ENCODE results near the gene CLCN6.

The CLCN6 gene

DNA sequence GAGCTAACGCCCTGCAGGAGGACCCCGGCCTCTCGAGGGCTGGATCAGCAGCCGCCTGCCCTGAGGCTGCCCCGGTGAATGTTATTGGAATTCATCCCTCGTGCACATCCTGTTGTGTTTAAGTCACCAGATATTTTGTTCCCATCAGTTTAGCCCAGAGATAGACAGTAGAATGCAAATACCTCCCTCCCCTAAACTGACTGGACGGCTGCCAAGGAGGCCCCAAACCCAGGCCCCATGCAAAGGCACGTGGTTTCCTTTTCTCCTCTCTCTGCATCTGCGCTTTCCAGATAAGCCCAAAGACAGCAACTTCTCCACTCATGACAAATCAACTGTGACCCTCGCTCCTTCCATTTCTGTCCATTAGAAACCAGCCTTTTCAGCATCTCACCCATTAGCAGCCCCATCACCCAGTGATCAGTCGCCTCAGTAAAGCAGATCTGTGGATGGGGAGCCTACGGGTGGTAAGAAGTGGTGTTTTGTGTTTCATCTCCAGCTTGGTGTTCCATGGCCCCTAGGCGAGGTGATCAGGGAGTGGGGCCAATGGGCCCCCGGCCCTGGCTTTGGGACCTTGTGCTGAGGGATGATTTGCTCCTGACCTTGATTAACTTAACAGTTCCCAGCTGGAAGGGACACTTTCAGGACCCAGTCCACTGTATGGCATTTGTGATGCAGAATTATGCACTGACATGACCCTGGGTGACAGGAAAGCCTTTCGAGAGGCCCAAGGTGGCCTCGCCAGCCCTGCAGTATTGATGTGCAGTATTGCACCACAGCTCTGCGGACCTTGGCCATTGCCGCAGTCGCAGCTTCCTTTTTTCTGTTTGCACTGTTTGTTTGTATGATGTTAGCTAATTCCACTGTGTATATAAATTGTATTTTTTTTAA, 36.4 kb downstream of the CLCN6 start:
- Histone ChIP-seq H2AFZ (ENCODE audit: low read depth, low read length) (no peak overlapping the region), H3K27me3 (ENCODE audit: low read depth, low read length) (no peaks in the 10 kb centered on the region), H4K20me1 (ENCODE audit: insufficient read depth, low read length) (no peaks in the 10 kb centered on the region), H3K4me1 (ENCODE audit: low read length) (no peaks in the 10 kb centered on the region), H3K4me2 (ENCODE audit: low read length) (no peak overlapping the region), H3K79me2 (ENCODE audit: low read length) (no peaks in the 10 kb centered on the region), H3K9ac (ENCODE audit: low read length) (no peak overlapping the region), H3K36me3 (replicated peaks; ENCODE audit: low read depth, low read length) (peaks cover 14% of the 10 kb centered on the region), H3K4me3 (ENCODE audit: low read length) (no peak overlapping the region), H3K27ac (ENCODE audit: low read length) (no peak overlapping the region), H3K9me3 (ENCODE audit: insufficient read depth, low read length) (no peaks in the 10 kb centered on the region)
- TF ChIP-seq CTCF (IDR thresholded peaks at IDR 0.05; ENCODE audit: low read depth, low read length) (no peak), EZH2phosphoT487 (IDR thresholded peaks at IDR 0.05; ENCODE audit: low read depth) (no peak)

DNA sequence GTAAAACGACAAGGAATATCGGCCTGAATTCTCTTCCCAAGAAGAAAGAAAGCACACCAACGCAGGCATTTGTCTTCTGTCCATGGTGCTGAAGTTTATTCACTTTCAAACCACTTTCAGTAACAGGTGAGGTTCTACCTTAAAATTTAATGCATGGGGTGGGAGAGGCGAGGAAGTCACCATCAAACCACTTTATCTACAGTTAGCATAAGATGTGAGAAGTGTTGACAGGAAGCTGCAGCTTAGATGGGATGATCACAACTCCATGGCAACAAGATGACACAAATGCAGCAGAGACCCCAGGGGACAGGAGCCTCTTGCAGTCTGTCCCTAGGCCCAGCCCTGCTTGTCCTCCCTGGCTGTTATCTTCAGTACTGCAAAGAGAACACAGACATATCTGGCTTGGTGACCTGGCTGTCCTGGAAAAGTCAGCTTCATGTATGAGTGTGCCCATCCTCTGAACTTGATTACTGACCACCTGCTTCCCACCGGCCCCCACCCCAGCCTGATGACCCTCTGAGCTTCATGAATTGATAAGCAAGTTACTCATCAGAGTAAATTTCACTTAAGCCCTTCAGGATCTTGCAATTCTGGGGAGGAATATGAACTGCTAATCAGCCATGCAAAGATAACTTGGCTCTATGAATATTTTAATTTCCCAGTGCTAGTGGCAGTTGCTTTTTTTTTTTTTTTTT, 39.8 kb downstream of the CLCN6 start:
- H3K27me3 ChIP-seq (ENCODE audit: low read depth, low read length), result no peaks in the 10 kb centered on the region
- H3K79me2 ChIP-seq (ENCODE audit: low read length), result no peaks in the 10 kb centered on the region
- no peak overlapping the region for H3K4me3 ChIP-seq (ENCODE audit: low read length)
- H3K27ac ChIP-seq (ENCODE audit: low read length), result no peak overlapping the region
- no peaks in the 10 kb centered on the region for H4K20me1 ChIP-seq (ENCODE audit: insufficient read depth, low read length)
- peaks cover 11% of the 10 kb centered on the region for H3K36me3 ChIP-seq (replicated peaks; ENCODE audit: low read depth, low read length)
- H3K9me3 ChIP-seq (ENCODE audit: insufficient read depth, low read length), result no peaks in the 10 kb centered on the region
- H3K4me2 ChIP-seq (ENCODE audit: low read length), result no peak overlapping the region
- no peak overlapping the region for H2AFZ ChIP-seq (ENCODE audit: low read depth, low read length)
- H3K4me1 ChIP-seq (ENCODE audit: low read length), result no peaks in the 10 kb centered on the region
- TF ChIP-seq CTCF (IDR thresholded peaks at IDR 0.05; ENCODE audit: low read depth, low read length) (no peak), EZH2phosphoT487 (IDR thresholded peaks at IDR 0.05; ENCODE audit: low read depth) (no peak)
- no peak overlapping the region for H3K9ac ChIP-seq (ENCODE audit: low read length)

DNA sequence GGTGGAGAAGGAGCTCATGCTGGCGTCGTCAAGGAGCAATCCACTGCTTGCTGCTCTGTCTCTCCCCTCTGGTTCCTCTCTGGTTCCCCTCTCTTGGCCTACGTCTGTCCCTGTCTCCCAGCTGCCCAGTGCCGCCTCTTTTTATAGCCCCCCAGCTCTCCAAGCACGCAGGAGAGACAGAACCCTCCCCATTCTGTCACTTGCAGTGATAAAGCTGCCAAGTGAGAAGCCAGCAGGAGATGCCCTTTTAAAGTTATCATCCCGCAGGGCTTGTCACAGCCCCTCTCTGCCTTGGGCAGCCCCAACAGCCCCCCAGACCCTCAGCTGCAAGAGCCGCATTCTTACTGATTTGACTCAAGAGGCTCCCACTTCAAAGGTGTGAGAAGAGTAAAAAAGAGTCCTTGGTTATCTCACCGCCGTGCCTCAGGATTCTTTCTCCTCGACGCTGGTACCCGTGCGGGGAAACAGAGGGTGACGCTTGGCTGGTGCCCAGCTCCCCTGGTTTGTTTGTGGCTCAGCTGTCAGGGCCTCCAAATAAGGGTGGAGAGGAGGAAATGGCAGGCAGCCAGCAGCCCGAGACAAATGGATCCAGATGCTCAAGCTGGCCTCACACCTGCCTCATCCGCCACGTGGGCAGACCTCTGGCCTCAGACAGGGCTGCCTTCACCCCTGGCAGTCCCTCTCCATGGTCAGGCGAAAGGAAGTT, 41.8 kb downstream of the CLCN6 start, which contains the start of gene NPPA:
TSS of gene NPPA (minus strand) at position 117 of the 706 bp plus-strand sequence. CDS start at position 18, 99 bp downstream.
- no peaks in the 10 kb centered on the region for H3K4me1 ChIP-seq (ENCODE audit: low read length)
- H3K9me3 ChIP-seq (ENCODE audit: insufficient read depth, low read length), result no peaks in the 10 kb centered on the region
- no peak within 1 kb of the TSS for H3K4me3 ChIP-seq (ENCODE audit: low read length)
- H4K20me1 ChIP-seq (ENCODE audit: insufficient read depth, low read length), result no peaks in the 10 kb centered on the region
- H3K27me3 ChIP-seq (ENCODE audit: low read depth, low read length), result no peaks in the 10 kb centered on the region
- H2AFZ ChIP-seq (ENCODE audit: low read depth, low read length), result no peak within 1 kb of the TSS
- TF ChIP-seq EZH2phosphoT487 (IDR thresholded peaks at IDR 0.05; ENCODE audit: low read depth), result no peak
- no peak for TF ChIP-seq CTCF (IDR thresholded peaks at IDR 0.05; ENCODE audit: low read depth, low read length)
- no peak within 1 kb of the TSS for H3K9ac ChIP-seq (ENCODE audit: low read length)
- no peaks in the 10 kb centered on the region for H3K79me2 ChIP-seq (ENCODE audit: low read length)
- no peak within 1 kb of the TSS for H3K4me2 ChIP-seq (ENCODE audit: low read length)
- H3K36me3 ChIP-seq (replicated peaks; ENCODE audit: low read depth, low read length), result peaks cover 9% of the 10 kb centered on the region
- no peak within 1 kb of the TSS for H3K27ac ChIP-seq (ENCODE audit: low read length)

DNA sequence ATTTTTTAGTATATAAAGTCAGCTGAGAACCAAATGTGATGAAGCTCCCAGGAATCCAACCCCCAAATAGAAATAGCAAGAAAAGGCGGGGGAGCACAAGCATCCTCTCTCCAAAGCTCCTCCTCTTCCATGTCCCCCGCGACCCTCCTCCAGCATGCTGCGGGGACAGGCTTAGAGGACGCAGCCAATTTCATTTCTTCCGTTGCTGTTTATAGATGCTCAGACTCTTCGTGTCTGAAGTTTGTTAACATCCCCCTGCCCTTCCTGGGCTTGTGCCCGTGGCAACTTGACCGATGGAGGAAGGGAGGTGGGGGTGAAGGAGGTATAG, 42.3 kb downstream of the CLCN6 start:
- Histone ChIP-seq H3K27me3 (ENCODE audit: low read depth, low read length) (no peaks in the 10 kb centered on the region), H3K4me2 (ENCODE audit: low read length) (no peak overlapping the region), H3K4me1 (ENCODE audit: low read length) (no peaks in the 10 kb centered on the region), H3K9ac (ENCODE audit: low read length) (no peak overlapping the region), H3K79me2 (ENCODE audit: low read length) (no peaks in the 10 kb centered on the region), H3K36me3 (replicated peaks; ENCODE audit: low read depth, low read length) (peaks cover 9% of the 10 kb centered on the region), H4K20me1 (ENCODE audit: insufficient read depth, low read length) (no peaks in the 10 kb centered on the region), H2AFZ (ENCODE audit: low read depth, low read length) (no peak overlapping the region), H3K27ac (ENCODE audit: low read length) (no peak overlapping the region), H3K4me3 (ENCODE audit: low read length) (no peak overlapping the region), H3K9me3 (ENCODE audit: insufficient read depth, low read length) (no peaks in the 10 kb centered on the region)
- TF ChIP-seq EZH2phosphoT487 (IDR thresholded peaks at IDR 0.05; ENCODE audit: low read depth), result no peak
- TF ChIP-seq CTCF (IDR thresholded peaks at IDR 0.05; ENCODE audit: low read depth, low read length), result no peak
